H1 (cell line): ENCODE results near the gene COX7A2. TPM values are rescaled to one million over a fixed set of nuclear protein-coding genes. Genes with fewer than 3 reads are reported as not detected.
A peak's percentile ranks its signal among the peaks of the same experiment; 100 is the strongest.

ENCODE experiments used
- ASH2L ChIP-seq: fragments of 200-600, 300-600 bp; sonication (generic); IDR thresholded peaks from one replicate; pipeline ENCODE4 v1.7.1; 2017; ENCODE audit warnings: low read length
- ATF2 ChIP-seq: IDR thresholded peaks from 2 replicates; pipeline ENCODE4 v1.6.1; 2012; ENCODE audit warnings: low read length, inconsistent platforms
- CBX5 ChIP-seq: fragments of 300-800, 300-1000 bp; sonication (generic); IDR thresholded peaks from 2 replicates; pipeline ENCODE4 v1.7.1; 2016; ENCODE audit warnings: antibody characterized with exemption, low read length, low read depth
- CHD1 ChIP-seq: IDR thresholded peaks from 2 replicates; pipeline ENCODE4 v1.6.1; 2012; ENCODE audit warnings: low read depth, low read length, improper control_type of control experiment
- CREB1 ChIP-seq: IDR thresholded peaks from 2 replicates; pipeline ENCODE4 v1.6.1; 2012; ENCODE audit warnings: inconsistent platforms
- CTCF ChIP-seq, 3 experiments: IDR thresholded peaks; 1 replicate in 2 of 3; 2 replicates in 1 of 3; pipeline versions ENCODE4 v1.5.1 to v1.6.1; 2011; ENCODE audit warnings: low read length in 3 of 3, mild to moderate bottlenecking in 3 of 3, inconsistent platforms in 2 of 3, low read depth in 1 of 3, moderate library complexity in 1 of 3; ENCODE audit not compliant: insufficient read depth in 1 of 3; ENCODE audit errors: control extremely low read depth in 1 of 3
- EGR1 ChIP-seq: IDR thresholded peaks from 2 replicates; pipeline ENCODE4 v1.6.1; 2011; ENCODE audit warnings: low read depth, low read length, borderline replicate concordance
- GABPA ChIP-seq: IDR thresholded peaks from 2 replicates; pipeline ENCODE4 v1.6.1; 2011; ENCODE audit warnings: mild to moderate bottlenecking, low read length, moderate library complexity, borderline replicate concordance; ENCODE audit not compliant: insufficient read depth
- KDM5A ChIP-seq: fragments of 200-600 bp; IDR thresholded peaks from 2 replicates; pipeline ENCODE4 v1.7.1; 2012; ENCODE audit warnings: mild to moderate bottlenecking, low read length, inconsistent platforms, mixed read lengths
- POLR2A ChIP-seq, 2 experiments: IDR thresholded peaks; 1 replicate in 1 of 2; 2 replicates in 1 of 2; pipeline ENCODE4 v1.6.1; 2011; ENCODE audit warnings: low read depth in 2 of 2, low read length in 2 of 2, mild to moderate bottlenecking in 2 of 2; ENCODE audit errors: control extremely low read depth in 1 of 2
- POLR2AphosphoS5 ChIP-seq: IDR thresholded peaks from 2 replicates; pipeline ENCODE4 v1.6.1; 2011; ENCODE audit warnings: low read depth, low read length
- SP2 ChIP-seq: IDR thresholded peaks from 2 replicates; pipeline ENCODE4 v1.6.1; 2012; ENCODE audit warnings: mild to moderate bottlenecking, low read length, inconsistent platforms
- SRF ChIP-seq: IDR thresholded peaks from 2 replicates; pipeline ENCODE4 v1.6.1; 2011; ENCODE audit warnings: mild to moderate bottlenecking, low read depth, low read length, moderate library complexity
- TAF1 ChIP-seq: IDR thresholded peaks from 2 replicates; pipeline ENCODE4 v1.6.1; 2011; ENCODE audit warnings: mild to moderate bottlenecking, low read depth, low read length
- TAF7 ChIP-seq: optimal IDR thresholded peaks from 2 replicates; pipeline ENCODE3; 2011; ENCODE audit warnings: low read depth, mild to moderate bottlenecking, inconsistent platforms, low read length, moderate library complexity, borderline replicate concordance
- TCF12 ChIP-seq: IDR thresholded peaks from 2 replicates; pipeline ENCODE4 v1.6.1; 2011; ENCODE audit warnings: low read depth, mild to moderate bottlenecking, low read length
- polyA plus RNA-seq, 7 experiments: library from polyadenylated mRNA; depleted of rRNA in 3 of 7; stranded (reverse) in 5 of 7; unstranded in 2 of 7; fragments of >200 nt in 5 of 7; fragments of 200-250 nt in 2 of 7; gene quantifications; 1 replicate in 5 of 7; 2 replicates in 1 of 7; 4 replicates in 1 of 7; pipeline versions ENCODE4 v1.2.1 to v1.2.3, GENCODE V29; 2011 to 2013; ENCODE audit warnings: missing spikeins in 2 of 7, mixed read lengths in 2 of 7
- total RNA-seq: library from RNA; stranded (reverse); fragmentation: NEBNext Ultra II Directional; extraction: Animal tissue kit (Norgen Biotek cat#: 25700); gene quantifications from 2 replicates; pipeline ENCODE4 v1.2.1, GENCODE V29; 2021

Gene COX7A2
- total and polyA plus RNA-seq, 2 of the 8 experiments (the other 6 are each of a cell fraction or from before 2014, with no cell fraction given), result 262 to 468 TPM

- TF ChIP-seq ATF2, result no peak
- TF ChIP-seq POLR2A (IDR thresholded peaks at IDR 0.05; ENCODE audit: control extremely low read depth in 1 of 2, low read depth in 2 of 2, low read length in 2 of 2), result peak; percentile 78 to 93
- peak; percentile 91 for TF ChIP-seq EGR1
- TF ChIP-seq TCF12, result 0 out of 2 replicates have a peak, but pooled peaks have one; percentile 57
- peak; percentile 100 for TF ChIP-seq SP2
- TF ChIP-seq CHD1, result no peak
- peak; percentile 37 for TF ChIP-seq TAF7
- peak; percentile 52 for TF ChIP-seq CREB1
- TF ChIP-seq POLR2AphosphoS5, result peak; percentile 92
- TF ChIP-seq KDM5A, result no peak; the same call in 1 of the 2 replicates
- TF ChIP-seq GABPA, result peak; percentile 90
- TF ChIP-seq SRF, result no peak
- no peak for TF ChIP-seq CTCF (IDR thresholded peaks at IDR 0.05; ENCODE audit: control extremely low read depth in 1 of 3, insufficient read depth in 1 of 3, low read depth in 1 of 3, low read length in 3 of 3)
- peak; percentile 96 for TF ChIP-seq ASH2L
- no peak for TF ChIP-seq CBX5
- TF ChIP-seq TAF1, result peak; percentile 98
Observed at GRCh38 chr6:75243333-75244062, at the start of gene COX7A2 (continued).
